H1 (cell line): ENCODE measurements around the gene RAB31. TPM values are rescaled to one million over a fixed set of nuclear protein-coding genes. Genes with fewer than 3 reads are reported as not detected.

Experiments
- CTCF ChIA-PET: fragments of 300-600 bp; sonication (Branson Sonifier 250); formaldehyde crosslinking; loops from one replicate; lab custom pipeline; 2021; ENCODE audit not compliant: partially characterized antibody; lab: Charles Lee
- POLR2A ChIA-PET: fragments of 300-600 bp; sonication (Branson Sonifier 250); formaldehyde crosslinking; loops from one replicate; lab custom pipeline; 2021; ENCODE audit warnings: inconsistent platforms; ENCODE audit not compliant: partially characterized antibody; lab: Charles Lee
- DNase-seq, 2 experiments: peaks; one replicate each; pipeline versions ENCODE4 v3.0.0 to v3.0.0-alpha.2; 2010 to 2022; ENCODE audit warnings: low spot score in 2 of 2, low read depth in 1 of 2, mixed read lengths in 1 of 2
- FAIRE-seq: peaks from 2 replicates; lab custom pipeline; 2011; peaks lifted over from hg19 to GRCh38; lab: Jason Lieb, UNC
- H2AFZ ChIP-seq: 2 replicates; pipeline ENCODE4 v1.8.1; 2012; ENCODE audit warnings: low read length, inconsistent platforms
- H2AK5ac ChIP-seq: 2 replicates; pipeline ENCODE4 v1.6.1; 2013; ENCODE audit warnings: low read depth, low read length
- H2BK120ac ChIP-seq: replicated peaks from 2 replicates; pipeline ENCODE3; 2013; ENCODE audit warnings: low read depth, low read length, inconsistent platforms
- H2BK12ac ChIP-seq: 2 replicates; pipeline ENCODE4 v1.6.1; 2013; ENCODE audit warnings: low read depth, low read length
- H2BK15ac ChIP-seq: 2 replicates; pipeline ENCODE4 v1.6.1; 2013; ENCODE audit warnings: low read length
- H2BK20ac ChIP-seq: 2 replicates; pipeline ENCODE4 v1.6.1; 2013; ENCODE audit warnings: low read length
- H2BK5ac ChIP-seq: 2 replicates; pipeline ENCODE4 v1.6.1; 2013; ENCODE audit warnings: low read depth, low read length
- H3K14ac ChIP-seq: 2 replicates; pipeline ENCODE4 v1.6.1; 2013; ENCODE audit warnings: inconsistent platforms; ENCODE audit not compliant: insufficient read length
- H3K18ac ChIP-seq: 2 replicates; pipeline ENCODE4 v1.6.1; 2013; ENCODE audit warnings: low read length; ENCODE audit errors: extremely low read depth
- H3K23ac ChIP-seq: 2 replicates; pipeline ENCODE4 v1.6.1; 2013; ENCODE audit warnings: inconsistent platforms; ENCODE audit not compliant: insufficient read length
- H3K23me2 ChIP-seq: 2 replicates; pipeline ENCODE4 v1.6.1; 2013; ENCODE audit warnings: low read depth, low read length
- H3K27ac ChIP-seq: 2 replicates; pipeline ENCODE4 v1.6.1; 2011; ENCODE audit warnings: low read depth, low read length, inconsistent platforms
- H3K27me3 ChIP-seq, 4 experiments: replicated peaks in 1 of 4; 1 replicate in 1 of 4; 2 replicates in 3 of 4; pipeline versions ENCODE4 v1.6.1 to v1.8.1; 2011 to 2013; ENCODE audit warnings: low read length in 3 of 4, mild to moderate bottlenecking in 3 of 4, inconsistent platforms in 2 of 4, mixed read lengths in 2 of 4, moderate library complexity in 1 of 4; ENCODE audit not compliant: control insufficient read depth in 3 of 4, insufficient read depth in 3 of 4; ENCODE audit errors: extremely low read depth in 1 of 4
- H3K36me3 ChIP-seq, 4 experiments: 2 replicates each; pipeline versions ENCODE4 v1.6.1 to v1.8.1; 2011 to 2013; ENCODE audit warnings: mild to moderate bottlenecking in 4 of 4, low read length in 3 of 4, moderate library complexity in 2 of 4, control low read depth in 1 of 4, inconsistent platforms in 1 of 4; ENCODE audit not compliant: insufficient read depth in 4 of 4, control insufficient read depth in 2 of 4
- H3K4ac ChIP-seq: replicated peaks from 2 replicates; pipeline ENCODE3; 2013; ENCODE audit warnings: low read length, low read depth, mixed read lengths, inconsistent platforms; ENCODE audit not compliant: insufficient read length
- H3K4me1 ChIP-seq, 4 experiments: replicated peaks in 1 of 4; 1 replicate in 1 of 4; 2 replicates in 3 of 4; pipeline versions ENCODE4 v1.6.1 to v1.8.1; 2011 to 2013; ENCODE audit warnings: low read length in 3 of 4, inconsistent platforms in 2 of 4, mixed read lengths in 1 of 4; ENCODE audit not compliant: insufficient read depth in 4 of 4, control insufficient read depth in 3 of 4
- H3K4me2 ChIP-seq, 2 experiments: 2 replicates each; pipeline versions ENCODE4 v1.6.1 to v1.8.1; 2011 to 2013; ENCODE audit warnings: low read depth in 2 of 2, low read length in 2 of 2, control low read depth in 1 of 2, inconsistent platforms in 1 of 2, mild to moderate bottlenecking in 1 of 2; ENCODE audit not compliant: insufficient read depth in 1 of 2
- H3K4me3 ChIP-seq, 4 experiments: fragments of 200-600, 300-600 bp in 1 of 4; sonication (generic), shearing (Covaris generic), sonication (Bioruptor Twin) in 1 of 4; 2 replicates each; pipeline versions ENCODE4 v1.5.1 to v1.8.1; 2011 to 2016; ENCODE audit warnings: low read length in 4 of 4, low read depth in 3 of 4, control low read depth in 2 of 4, inconsistent platforms in 2 of 4, mild to moderate bottlenecking in 2 of 4, mixed read lengths in 1 of 4, moderate library complexity in 1 of 4; ENCODE audit not compliant: insufficient read depth in 2 of 4; ENCODE audit errors: extremely low read depth in 1 of 4
- H3K56ac ChIP-seq: replicated peaks from 2 replicates; pipeline ENCODE3; 2013; ENCODE audit warnings: low read depth, mild to moderate bottlenecking, mixed read lengths, low read length, inconsistent platforms; ENCODE audit not compliant: insufficient read length
- H3K79me1 ChIP-seq: 2 replicates; pipeline ENCODE4 v1.6.1; 2013; ENCODE audit warnings: low read depth, low read length, control low read depth
- H3K79me2 ChIP-seq, 2 experiments: 2 replicates each; pipeline versions ENCODE4 v1.6.1 to v1.8.1; 2012 to 2013; ENCODE audit warnings: low read length in 2 of 2, mild to moderate bottlenecking in 2 of 2, inconsistent platforms in 1 of 2; ENCODE audit not compliant: insufficient read depth in 2 of 2, control insufficient read depth in 1 of 2
- H3K9ac ChIP-seq, 4 experiments: replicated peaks in 1 of 4; 1 replicate in 1 of 4; 2 replicates in 3 of 4; pipeline versions ENCODE4 v1.6.1 to v1.8.1; 2011 to 2013; ENCODE audit warnings: low read depth in 3 of 4, low read length in 3 of 4, control low read depth in 2 of 4, mild to moderate bottlenecking in 2 of 4, moderate library complexity in 2 of 4, inconsistent platforms in 1 of 4; ENCODE audit errors: extremely low read depth in 1 of 4
- H3K9me3 ChIP-seq, 2 experiments: 2 replicates each; pipeline versions ENCODE4 v1.6.1 to v1.8.1; 2012 to 2013; ENCODE audit warnings: mild to moderate bottlenecking in 2 of 2, moderate library complexity in 2 of 2, control low read depth in 1 of 2, inconsistent platforms in 1 of 2, low read depth in 1 of 2, low read length in 1 of 2, mixed read lengths in 1 of 2; ENCODE audit not compliant: insufficient read depth in 2 of 2
- H4K20me1 ChIP-seq, 2 experiments: replicated peaks in 1 of 2; 2 replicates each; pipeline versions ENCODE3 to v1.8.1; 2011 to 2013; ENCODE audit warnings: inconsistent platforms in 2 of 2, low read length in 2 of 2, mild to moderate bottlenecking in 1 of 2; ENCODE audit not compliant: insufficient read depth in 2 of 2, control insufficient read depth in 1 of 2
- H4K5ac ChIP-seq: 2 replicates; pipeline ENCODE4 v1.6.1; 2013; ENCODE audit warnings: low read length, low read depth, mixed read lengths, inconsistent platforms; ENCODE audit not compliant: insufficient read length
- H4K8ac ChIP-seq: 2 replicates; pipeline ENCODE4 v1.8.0; 2013; ENCODE audit warnings: mild to moderate bottlenecking, moderate library complexity, low read length, inconsistent platforms; ENCODE audit not compliant: insufficient read depth; ENCODE audit errors: extremely low read depth
- H4K91ac ChIP-seq: replicated peaks from 2 replicates; pipeline ENCODE3; 2013; ENCODE audit warnings: low read length, mixed read lengths, inconsistent platforms; ENCODE audit not compliant: insufficient read length
- CREB1 ChIP-seq: IDR thresholded peaks from 2 replicates; pipeline ENCODE4 v1.6.1; 2012; ENCODE audit warnings: inconsistent platforms
- CTBP2 ChIP-seq: IDR thresholded peaks from 2 replicates; pipeline ENCODE4 v1.7.0; 2011; ENCODE audit warnings: borderline replicate concordance, mild to moderate bottlenecking, moderate library complexity, mixed read lengths, low read length; ENCODE audit not compliant: insufficient read depth, insufficient read length
- GABPA ChIP-seq: IDR thresholded peaks from 2 replicates; pipeline ENCODE4 v1.6.1; 2011; ENCODE audit warnings: mild to moderate bottlenecking, low read length, moderate library complexity, borderline replicate concordance; ENCODE audit not compliant: insufficient read depth
- HDAC6 ChIP-seq: IDR thresholded peaks from one replicate; pipeline ENCODE4 v1.7.1; 2012; ENCODE audit warnings: low read depth, mild to moderate bottlenecking, inconsistent platforms, low read length, moderate library complexity
- KDM5A ChIP-seq: fragments of 200-600 bp; IDR thresholded peaks from 2 replicates; pipeline ENCODE4 v1.7.1; 2012; ENCODE audit warnings: mild to moderate bottlenecking, low read length, inconsistent platforms, mixed read lengths
- SIN3A ChIP-seq, 2 experiments: IDR thresholded peaks in 1 of 2; conservative IDR thresholded peaks in 1 of 2; 2 replicates each; pipeline ENCODE4 v1.6.1; 2011 to 2012; ENCODE audit warnings: low read length in 2 of 2, improper control_type of control experiment in 1 of 2, low read depth in 1 of 2, mild to moderate bottlenecking in 1 of 2
- SIX5 ChIP-seq: IDR thresholded peaks from 2 replicates; pipeline ENCODE4 v1.6.1; 2011; ENCODE audit warnings: mild to moderate bottlenecking, low read depth, low read length
- TAF7 ChIP-seq: optimal IDR thresholded peaks from 2 replicates; pipeline ENCODE3; 2011; ENCODE audit warnings: low read depth, mild to moderate bottlenecking, inconsistent platforms, low read length, moderate library complexity, borderline replicate concordance
- WGBS, 2 experiments: shearing (Covaris generic) in 1 of 2; methylation state at CpG; one replicate each; pipeline versions ENCODE4 v1.1.6 to v1.1.7; 2013 to 2015; ENCODE audit warnings: low lambda C conversion rate in 2 of 2, mixed read lengths in 2 of 2, inconsistent platforms in 1 of 2, low coverage in 1 of 2, missing lambda C conversion rate in 1 of 2; ENCODE audit not compliant: insufficient replicate concordance in 2 of 2, insufficient coverage in 1 of 2, insufficient read length in 1 of 2; ENCODE audit errors: extremely low coverage in 1 of 2, missing lambda C conversion rate in 1 of 2; 5-methylcytosine and 5-hydroxymethylcytosine counted together
- polyA plus RNA-seq, 7 experiments: library from polyadenylated mRNA; depleted of rRNA in 3 of 7; stranded (reverse) in 5 of 7; unstranded in 2 of 7; fragments of >200 nt in 5 of 7; fragments of 200-250 nt in 2 of 7; gene quantifications; 1 replicate in 5 of 7; 2 replicates in 1 of 7; 4 replicates in 1 of 7; pipeline versions ENCODE4 v1.2.1 to v1.2.3, GENCODE V29; 2011 to 2013; ENCODE audit warnings: missing spikeins in 2 of 7, mixed read lengths in 2 of 7
- total RNA-seq: library from RNA; stranded (reverse); fragmentation: NEBNext Ultra II Directional; extraction: Animal tissue kit (Norgen Biotek cat#: 25700); gene quantifications from 2 replicates; pipeline ENCODE4 v1.2.1, GENCODE V29; 2021
- TF ChIP-seq, protein P1 (sequence below): IDR thresholded peaks from 2 replicates; pipeline ENCODE4 v1.6.1; 2011; ENCODE audit warnings: low read length, improper control_type of control experiment
- TF ChIP-seq, protein P2 (sequence below): IDR thresholded peaks from 2 replicates; pipeline ENCODE4 v1.6.1; 2011; ENCODE audit warnings: low read depth, mild to moderate bottlenecking, low read length; ENCODE audit not compliant: insufficient read depth

The RAB31 gene
- total and polyA plus RNA-seq, 2 of the 8 experiments (the other 6 are each of a cell fraction or from before 2014, with no cell fraction given), result 15.2 to 40.9 TPM

GRCh38 chr18:9716780-9717563 lies 8.9 kb downstream of the RAB31 start:
- ChIA-PET POLR2A (no interaction called here), CTCF (interaction anchor here (1.0 to 1.1 kb wide), 2 partner anchors 142 to 160 kb away, joined by 3 to 4 read pairs; no protein-coding TSS in a partner anchor)
- no peak overlapping the region for H3K14ac ChIP-seq
- no peak overlapping the region for H3K4ac ChIP-seq
- H2AFZ ChIP-seq, result no peak overlapping the region
- H3K4me2 ChIP-seq, result no peak overlapping the region
- no peak overlapping the region for H3K27ac ChIP-seq
- peaks cover 5% of the 10 kb centered on the region; the same call in 1 of the 2 replicates for H3K79me1 ChIP-seq
- H2AK5ac ChIP-seq, result no peak overlapping the region
- no peak overlapping the region for H3K9ac ChIP-seq
- H3K79me2 ChIP-seq, result peaks cover 3 to 10% of the 10 kb centered on the region in 2 experiments; a peak in 2 of 4 replicates
- no peak overlapping the region for H2BK20ac ChIP-seq
- no peak overlapping the region for H2BK5ac ChIP-seq
- no peak overlapping the region for H3K23ac ChIP-seq
- H3K4me1 ChIP-seq, result peaks cover under 1 to 4% (median 3%) of the 10 kb centered on the region in 4 experiments; a peak in 4 of 7 replicates
- H3K36me3 ChIP-seq, result no peaks in the 10 kb centered on the region
- H3K4me3 ChIP-seq, result no peak overlapping the region
- 86% methylated on average over 7 of the region's 8 CpGs; no CpG with 5 or more reads in 1 of the 2 experiments for WGBS, 2 experiments
- no peak overlapping the region for H4K5ac ChIP-seq
- FAIRE-seq (no peak), DNase-seq (no peak)
- H4K8ac ChIP-seq, result no peak overlapping the region
- no peaks in the 10 kb centered on the region for H3K9me3 ChIP-seq
- no peaks in the 10 kb centered on the region for H3K23me2 ChIP-seq
- peaks cover 1 to 5% of the 10 kb centered on the region in 2 experiments for H4K20me1 ChIP-seq
- no peaks in the 10 kb centered on the region for H3K27me3 ChIP-seq
- H3K56ac ChIP-seq, result no peak overlapping the region
- H4K91ac ChIP-seq, result no peak overlapping the region
- H2BK15ac ChIP-seq, result no peak overlapping the region
- no peak overlapping the region for H2BK120ac ChIP-seq
- H3K18ac ChIP-seq, result no peak overlapping the region
- no peak overlapping the region for H2BK12ac ChIP-seq
- no peak for TF ChIP-seq SIN3A (conservative IDR thresholded peaks at IDR 0.05 in 1 of 2, IDR thresholded peaks at IDR 0.05 in 1 of 2; ENCODE audit: low read depth in 1 of 2, low read length in 2 of 2)
- TF ChIP-seq, protein P1, sequence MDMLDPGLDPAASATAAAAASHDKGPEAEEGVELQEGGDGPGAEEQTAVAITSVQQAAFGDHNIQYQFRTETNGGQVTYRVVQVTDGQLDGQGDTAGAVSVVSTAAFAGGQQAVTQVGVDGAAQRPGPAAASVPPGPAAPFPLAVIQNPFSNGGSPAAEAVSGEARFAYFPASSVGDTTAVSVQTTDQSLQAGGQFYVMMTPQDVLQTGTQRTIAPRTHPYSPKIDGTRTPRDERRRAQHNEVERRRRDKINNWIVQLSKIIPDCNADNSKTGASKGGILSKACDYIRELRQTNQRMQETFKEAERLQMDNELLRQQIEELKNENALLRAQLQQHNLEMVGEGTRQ, result no peak
- TF ChIP-seq SIX5, result no peak
- no peak for TF ChIP-seq CTBP2
- TF ChIP-seq, protein P2, sequence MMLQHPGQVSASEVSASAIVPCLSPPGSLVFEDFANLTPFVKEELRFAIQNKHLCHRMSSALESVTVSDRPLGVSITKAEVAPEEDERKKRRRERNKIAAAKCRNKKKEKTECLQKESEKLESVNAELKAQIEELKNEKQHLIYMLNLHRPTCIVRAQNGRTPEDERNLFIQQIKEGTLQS, result no peak
- no peak for TF ChIP-seq HDAC6
- no peak for TF ChIP-seq TAF7
- TF ChIP-seq GABPA, result no peak
- TF ChIP-seq CREB1, result no peak
- no peak for TF ChIP-seq KDM5A
